ENCODE results near the gene STEAP2.

DNA sequence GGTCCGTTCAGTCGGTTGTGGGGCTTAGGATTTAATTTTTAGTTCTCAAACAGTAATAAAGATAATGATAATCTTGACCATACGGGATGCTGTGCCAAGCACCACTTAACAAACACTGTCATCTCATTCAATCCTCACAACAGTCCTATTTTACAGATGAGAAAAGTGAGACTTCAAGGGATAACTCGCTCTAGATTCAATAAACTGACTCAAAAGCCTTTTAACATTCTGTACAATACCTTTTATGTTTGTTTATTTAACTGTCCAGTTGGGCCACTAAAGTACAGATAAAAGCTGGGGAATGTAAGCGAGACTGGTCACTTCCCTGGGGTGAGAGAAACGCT lies 33.0 kb downstream of the STEAP2 start:
- TF ChIP-seq, protein P1, sequence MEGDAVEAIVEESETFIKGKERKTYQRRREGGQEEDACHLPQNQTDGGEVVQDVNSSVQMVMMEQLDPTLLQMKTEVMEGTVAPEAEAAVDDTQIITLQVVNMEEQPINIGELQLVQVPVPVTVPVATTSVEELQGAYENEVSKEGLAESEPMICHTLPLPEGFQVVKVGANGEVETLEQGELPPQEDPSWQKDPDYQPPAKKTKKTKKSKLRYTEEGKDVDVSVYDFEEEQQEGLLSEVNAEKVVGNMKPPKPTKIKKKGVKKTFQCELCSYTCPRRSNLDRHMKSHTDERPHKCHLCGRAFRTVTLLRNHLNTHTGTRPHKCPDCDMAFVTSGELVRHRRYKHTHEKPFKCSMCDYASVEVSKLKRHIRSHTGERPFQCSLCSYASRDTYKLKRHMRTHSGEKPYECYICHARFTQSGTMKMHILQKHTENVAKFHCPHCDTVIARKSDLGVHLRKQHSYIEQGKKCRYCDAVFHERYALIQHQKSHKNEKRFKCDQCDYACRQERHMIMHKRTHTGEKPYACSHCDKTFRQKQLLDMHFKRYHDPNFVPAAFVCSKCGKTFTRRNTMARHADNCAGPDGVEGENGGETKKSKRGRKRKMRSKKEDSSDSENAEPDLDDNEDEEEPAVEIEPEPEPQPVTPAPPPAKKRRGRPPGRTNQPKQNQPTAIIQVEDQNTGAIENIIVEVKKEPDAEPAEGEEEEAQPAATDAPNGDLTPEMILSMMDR (conservative IDR thresholded peaks at IDR 0.05): no peak
- no peak for TF ChIP-seq EZH2 (IDR thresholded peaks at IDR 0.05; ENCODE audit: low read depth)

All from PC-9 (cell line).